OCI-LY1 (cell line): Measurements from ENCODE around the gene UPB1.

Experiments
- H2AFZ ChIP-seq: fragments of 200-600 bp; sonication (generic), shearing (Covaris generic); 2 replicates; pipeline ENCODE4 v1.6.0; 2014; ENCODE audit warnings: antibody characterized with exemption, mild to moderate bottlenecking, low read length
- H3F3A ChIP-seq: fragments of 200-600 bp; sonication (generic), shearing (Covaris generic); 2 replicates; pipeline ENCODE4 v1.6.0; 2014; ENCODE audit warnings: mild to moderate bottlenecking, antibody characterized with exemption, low read length, moderate library complexity; ENCODE audit not compliant: insufficient read depth
- H3K27ac ChIP-seq: fragments of 200-600 bp; sonication (generic); 2 replicates; pipeline ENCODE4 v1.5.1; 2014; ENCODE audit warnings: low read length, mixed run types, mild to moderate bottlenecking, low read depth; ENCODE audit not compliant: poor library complexity, severe bottlenecking
- H3K27me3 ChIP-seq: fragments of 200-600 bp; sonication (generic); 2 replicates; pipeline ENCODE4 v1.6.0; 2014; ENCODE audit warnings: antibody characterized with exemption, mild to moderate bottlenecking, low read length, moderate library complexity; ENCODE audit not compliant: insufficient read depth
- H3K36me3 ChIP-seq: fragments of 200-600 bp; sonication (generic); 2 replicates; pipeline ENCODE4 v1.6.1; 2014; ENCODE audit warnings: mild to moderate bottlenecking, antibody characterized with exemption, low read length, moderate library complexity, mixed read lengths; ENCODE audit not compliant: insufficient read depth
- H3K4me1 ChIP-seq: fragments of 200-600 bp; sonication (generic); 2 replicates; pipeline ENCODE4 v1.5.1; 2014; ENCODE audit warnings: mild to moderate bottlenecking, low read length, moderate library complexity; ENCODE audit not compliant: insufficient read depth, severe bottlenecking
- H3K4me2 ChIP-seq: fragments of 200-600 bp; sonication (generic), shearing (Covaris generic); 2 replicates; pipeline ENCODE4 v1.6.1; 2014; ENCODE audit warnings: low read length
- H3K4me3 ChIP-seq: fragments of 200-600 bp; sonication (generic); 2 replicates; pipeline ENCODE4 v1.5.1; 2014; ENCODE audit warnings: low read length, low read depth, mild to moderate bottlenecking, mixed read lengths; ENCODE audit not compliant: poor library complexity, severe bottlenecking
- H3K79me2 ChIP-seq: fragments of 200-600 bp; shearing (Covaris generic); 2 replicates; pipeline ENCODE4 v1.6.1; 2016; ENCODE audit warnings: mixed run types, low read length, mixed read lengths; ENCODE audit not compliant: insufficient read depth
- H3K9ac ChIP-seq: fragments of 200-600 bp; sonication (generic), shearing (Covaris generic); 2 replicates; pipeline ENCODE4 v1.6.1; 2014; ENCODE audit warnings: mild to moderate bottlenecking, low read length, mixed read lengths
- H3K9me2 ChIP-seq: fragments of 200-600 bp; sonication (generic), shearing (Covaris generic); 2 replicates; pipeline ENCODE4 v1.6.1; 2014; ENCODE audit warnings: low read depth, mild to moderate bottlenecking, low read length, mixed read lengths
- H3K9me3 ChIP-seq: fragments of 200-600 bp; shearing (Covaris generic); 2 replicates; pipeline ENCODE4 v1.6.1; 2014; ENCODE audit warnings: low read length, mixed read lengths
- H4K20me1 ChIP-seq: fragments of 200-600 bp; sonication (generic), shearing (Covaris generic); 2 replicates; pipeline ENCODE4 v1.6.0; 2016; ENCODE audit warnings: mild to moderate bottlenecking, low read length; ENCODE audit not compliant: insufficient read depth
- EZH2 ChIP-seq: fragments of 200-600 bp; sonication (generic), shearing (Covaris generic); IDR thresholded peaks from 2 replicates; pipeline ENCODE4 v1.8.0; 2017; ENCODE audit warnings: borderline replicate concordance, mixed run types, mild to moderate bottlenecking, antibody characterized with exemption, low read length, moderate library complexity, mixed read lengths
- TF ChIP-seq, protein P1 (sequence below): fragments of 200-600 bp; sonication (generic), shearing (Covaris generic); IDR thresholded peaks from 2 replicates; pipeline ENCODE4 v1.5.1; 2017; ENCODE audit warnings: mild to moderate bottlenecking, antibody characterized with exemption, low read length, moderate library complexity, mixed read lengths

UPB1 gene

DNA sequence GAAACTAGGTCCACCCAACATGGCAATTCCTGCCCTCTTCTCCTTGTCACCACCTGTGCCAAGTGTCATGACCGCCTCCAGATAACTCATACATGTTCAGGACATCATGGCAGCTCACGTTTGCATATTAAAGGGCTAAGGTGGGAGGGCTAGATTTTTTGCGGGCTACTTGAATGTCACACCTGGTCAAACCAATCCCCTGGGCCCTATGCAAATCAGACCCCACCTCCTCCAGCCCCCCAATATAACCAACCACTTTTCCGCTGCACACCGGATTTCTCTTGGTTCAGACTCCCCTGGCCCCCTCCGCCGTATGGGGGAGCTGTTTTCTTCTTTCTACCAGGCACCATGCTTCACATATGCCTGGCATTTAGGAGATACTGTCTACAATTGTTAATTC lies 12.6 kb downstream of the UPB1 start:
- H3K27ac ChIP-seq = peak overlapping the region; percentile 85
- peaks cover 61% of the 10 kb centered on the region for H3K4me1 ChIP-seq

DNA sequence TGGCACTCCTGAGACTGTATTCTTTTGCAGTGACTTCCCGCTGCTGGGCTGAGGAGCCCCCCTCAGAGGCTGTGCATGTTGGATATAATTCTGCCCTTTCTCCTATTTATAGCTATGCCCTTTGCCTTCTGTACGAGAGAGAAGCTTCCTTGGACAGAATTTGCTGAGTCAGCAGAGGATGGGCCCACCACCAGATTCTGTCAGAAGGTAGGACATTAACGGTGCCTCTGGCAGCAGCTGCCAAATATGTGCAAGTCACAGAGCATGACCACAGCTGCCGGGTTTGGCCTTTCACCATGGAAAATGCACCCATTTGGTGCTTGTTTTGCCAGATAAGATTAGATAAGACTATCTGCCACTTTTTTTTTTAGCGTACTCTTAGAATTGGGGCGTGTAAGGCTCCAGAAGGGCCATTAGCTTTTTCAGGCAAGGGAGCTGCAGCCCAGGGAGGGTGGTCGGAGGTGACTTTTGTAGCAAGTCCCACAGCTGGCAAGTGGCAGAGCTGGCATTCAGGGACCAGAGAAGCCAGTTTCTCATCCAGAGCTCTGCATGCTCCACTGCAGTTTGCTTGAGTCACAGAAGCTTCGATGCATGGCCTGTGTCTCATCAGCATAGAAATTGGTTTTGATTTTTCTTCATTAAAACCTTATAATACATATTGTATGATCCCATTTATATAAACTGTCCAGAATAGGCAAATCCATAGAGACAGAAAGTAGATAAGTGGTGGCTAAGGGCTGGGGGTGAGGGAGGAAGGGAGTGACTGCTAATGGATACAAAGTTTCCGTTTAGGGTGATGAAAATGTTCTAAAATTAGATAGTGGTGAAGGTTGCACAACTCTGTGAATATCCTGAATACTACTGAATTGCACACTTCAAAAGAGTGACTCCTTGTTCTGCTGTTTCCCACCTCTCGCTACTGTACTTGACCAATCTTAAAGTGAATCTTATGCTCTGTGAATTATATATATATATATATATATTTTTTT lies 15.8 kb downstream of the UPB1 start:
- Histone ChIP-seq H2AFZ (no peak overlapping the region), H3F3A (no peaks in the 10 kb centered on the region; the same call in 1 of the 2 replicates), H3K79me2 (no peaks in the 10 kb centered on the region), H3K27me3 (no peaks in the 10 kb centered on the region), H3K9me2 (no peaks in the 10 kb centered on the region), H3K4me3 (no peak overlapping the region), H3K9ac (peak overlapping the region; percentile 13; the same call in 1 of the 2 replicates), H3K4me1 (peaks cover 58% of the 10 kb centered on the region), H4K20me1 (no peaks in the 10 kb centered on the region), H3K9me3 (no peaks in the 10 kb centered on the region), H3K27ac (peak overlapping the region; percentile 85), H3K36me3 (no peaks in the 10 kb centered on the region), H3K4me2 (peak overlapping the region; percentile 44)
- TF ChIP-seq, protein P1, sequence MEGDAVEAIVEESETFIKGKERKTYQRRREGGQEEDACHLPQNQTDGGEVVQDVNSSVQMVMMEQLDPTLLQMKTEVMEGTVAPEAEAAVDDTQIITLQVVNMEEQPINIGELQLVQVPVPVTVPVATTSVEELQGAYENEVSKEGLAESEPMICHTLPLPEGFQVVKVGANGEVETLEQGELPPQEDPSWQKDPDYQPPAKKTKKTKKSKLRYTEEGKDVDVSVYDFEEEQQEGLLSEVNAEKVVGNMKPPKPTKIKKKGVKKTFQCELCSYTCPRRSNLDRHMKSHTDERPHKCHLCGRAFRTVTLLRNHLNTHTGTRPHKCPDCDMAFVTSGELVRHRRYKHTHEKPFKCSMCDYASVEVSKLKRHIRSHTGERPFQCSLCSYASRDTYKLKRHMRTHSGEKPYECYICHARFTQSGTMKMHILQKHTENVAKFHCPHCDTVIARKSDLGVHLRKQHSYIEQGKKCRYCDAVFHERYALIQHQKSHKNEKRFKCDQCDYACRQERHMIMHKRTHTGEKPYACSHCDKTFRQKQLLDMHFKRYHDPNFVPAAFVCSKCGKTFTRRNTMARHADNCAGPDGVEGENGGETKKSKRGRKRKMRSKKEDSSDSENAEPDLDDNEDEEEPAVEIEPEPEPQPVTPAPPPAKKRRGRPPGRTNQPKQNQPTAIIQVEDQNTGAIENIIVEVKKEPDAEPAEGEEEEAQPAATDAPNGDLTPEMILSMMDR = no peak
- no peak for TF ChIP-seq EZH2

More for the DNA sequence above, 12.6 kb downstream of the UPB1 start:
- Histone ChIP-seq H3K4me3 (peak overlapping the region; percentile 13), H2AFZ (no peak overlapping the region; the same call in 1 of the 2 replicates), H3K4me2 (peak overlapping the region; percentile 46), H3K9ac (no peak overlapping the region), H3K27me3 (no peaks in the 10 kb centered on the region), H3K36me3 (no peaks in the 10 kb centered on the region), H3K79me2 (no peaks in the 10 kb centered on the region), H3F3A (peaks cover 4% of the 10 kb centered on the region), H3K9me2 (no peaks in the 10 kb centered on the region), H3K9me3 (no peaks in the 10 kb centered on the region), H4K20me1 (no peaks in the 10 kb centered on the region)
- TF ChIP-seq, protein P1 = peak; percentile 49
- no peak for TF ChIP-seq EZH2

- Histone ChIP-seq H3K79me2 (no peaks in the 10 kb centered on the region), H3K9me3 (no peaks in the 10 kb centered on the region), H3F3A (no peaks in the 10 kb centered on the region; the same call in 1 of the 2 replicates), H3K4me2 (no peak overlapping the region), H2AFZ (no peak overlapping the region), H3K36me3 (no peaks in the 10 kb centered on the region), H3K27me3 (no peaks in the 10 kb centered on the region), H3K9me2 (no peaks in the 10 kb centered on the region), H3K4me3 (no peak overlapping the region), H4K20me1 (no peaks in the 10 kb centered on the region), H3K4me1 (peaks cover 52% of the 10 kb centered on the region), H3K9ac (no peak overlapping the region), H3K27ac (peak overlapping the region; percentile 20)
- TF ChIP-seq EZH2 = no peak
- TF ChIP-seq, protein P1 = no peak
These were observed 16.9 kb downstream of the UPB1 start for GRCh38 chr22:24512043-24512442.
